IMR-90 (cell line): ENCODE measurements around the gene RASL11A.

ENCODE experiments used
- CEBPB ChIP-seq: IDR thresholded peaks from 2 replicates; pipeline ENCODE4 v1.6.1; 2012; ENCODE audit warnings: low read depth, low read length, improper control_type of control experiment
- MAFK ChIP-seq: IDR thresholded peaks from 2 replicates; pipeline ENCODE4 v1.6.1; 2012; ENCODE audit warnings: low read depth, low read length, improper control_type of control experiment
- MXI1 ChIP-seq: IDR thresholded peaks from 2 replicates; pipeline ENCODE4 v1.6.1; 2012; ENCODE audit warnings: low read depth, mild to moderate bottlenecking, low read length, moderate library complexity, borderline replicate concordance
- POLR2A ChIP-seq: IDR thresholded peaks from 2 replicates; pipeline ENCODE4 v1.6.1; 2012; ENCODE audit warnings: mild to moderate bottlenecking, low read depth, low read length
- RCOR1 ChIP-seq: IDR thresholded peaks from 2 replicates; pipeline ENCODE4 v1.6.1; 2012; ENCODE audit warnings: mild to moderate bottlenecking, low read length, improper control_type of control experiment; ENCODE audit not compliant: insufficient replicate concordance
- RFX5 ChIP-seq: IDR thresholded peaks from 2 replicates; pipeline ENCODE4 v1.8.0; 2012; ENCODE audit warnings: low read depth, mild to moderate bottlenecking, low read length, moderate library complexity
- USF2 ChIP-seq: fragments of 150-350 bp; IDR thresholded peaks from 2 replicates; pipeline ENCODE4 v1.6.1; 2017; ENCODE audit warnings: mild to moderate bottlenecking, antibody characterized with exemption, low read length, low read depth
- TF ChIP-seq, protein P1 (sequence below): conservative IDR thresholded peaks from 2 replicates; pipeline ENCODE4 v1.5.1; 2012; ENCODE audit warnings: mild to moderate bottlenecking, low read depth, low read length, improper control_type of control experiment
- TF ChIP-seq, protein P2 (sequence below): fragments of 150-350 bp; IDR thresholded peaks from 2 replicates; pipeline ENCODE4 v1.6.1; 2016; ENCODE audit warnings: low read depth, mild to moderate bottlenecking, low read length, moderate library complexity, borderline replicate concordance

GRCh38 chr13:27276188-27276587 lies 5.6 kb downstream of the RASL11A start:
- TF ChIP-seq, protein P1, sequence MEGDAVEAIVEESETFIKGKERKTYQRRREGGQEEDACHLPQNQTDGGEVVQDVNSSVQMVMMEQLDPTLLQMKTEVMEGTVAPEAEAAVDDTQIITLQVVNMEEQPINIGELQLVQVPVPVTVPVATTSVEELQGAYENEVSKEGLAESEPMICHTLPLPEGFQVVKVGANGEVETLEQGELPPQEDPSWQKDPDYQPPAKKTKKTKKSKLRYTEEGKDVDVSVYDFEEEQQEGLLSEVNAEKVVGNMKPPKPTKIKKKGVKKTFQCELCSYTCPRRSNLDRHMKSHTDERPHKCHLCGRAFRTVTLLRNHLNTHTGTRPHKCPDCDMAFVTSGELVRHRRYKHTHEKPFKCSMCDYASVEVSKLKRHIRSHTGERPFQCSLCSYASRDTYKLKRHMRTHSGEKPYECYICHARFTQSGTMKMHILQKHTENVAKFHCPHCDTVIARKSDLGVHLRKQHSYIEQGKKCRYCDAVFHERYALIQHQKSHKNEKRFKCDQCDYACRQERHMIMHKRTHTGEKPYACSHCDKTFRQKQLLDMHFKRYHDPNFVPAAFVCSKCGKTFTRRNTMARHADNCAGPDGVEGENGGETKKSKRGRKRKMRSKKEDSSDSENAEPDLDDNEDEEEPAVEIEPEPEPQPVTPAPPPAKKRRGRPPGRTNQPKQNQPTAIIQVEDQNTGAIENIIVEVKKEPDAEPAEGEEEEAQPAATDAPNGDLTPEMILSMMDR: no peak
- TF ChIP-seq RFX5 (no peak), USF2 (no peak), POLR2A (no peak), RCOR1 (no peak), MXI1 (no peak), CEBPB (peak; percentile 69), MAFK (no peak)
- TF ChIP-seq, protein P2, sequence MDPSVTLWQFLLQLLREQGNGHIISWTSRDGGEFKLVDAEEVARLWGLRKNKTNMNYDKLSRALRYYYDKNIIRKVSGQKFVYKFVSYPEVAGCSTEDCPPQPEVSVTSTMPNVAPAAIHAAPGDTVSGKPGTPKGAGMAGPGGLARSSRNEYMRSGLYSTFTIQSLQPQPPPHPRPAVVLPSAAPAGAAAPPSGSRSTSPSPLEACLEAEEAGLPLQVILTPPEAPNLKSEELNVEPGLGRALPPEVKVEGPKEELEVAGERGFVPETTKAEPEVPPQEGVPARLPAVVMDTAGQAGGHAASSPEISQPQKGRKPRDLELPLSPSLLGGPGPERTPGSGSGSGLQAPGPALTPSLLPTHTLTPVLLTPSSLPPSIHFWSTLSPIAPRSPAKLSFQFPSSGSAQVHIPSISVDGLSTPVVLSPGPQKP: no peak
